ENCODE measurements around the gene HSD17B14. TPM values are rescaled to one million over a fixed set of nuclear protein-coding genes. Genes with fewer than 3 reads are reported as not detected.

Gene HSD17B14
- total and polyA plus RNA-seq, 2 of the 13 experiments (the other 11 are each of a cell fraction or from before 2014, with no cell fraction given) = 0.58 to 1.2 TPM

- peak; percentile 58 for DNase-seq (ENCODE audit: low spot score)
- 45% methylated on average over 2 of the region's 2 CpGs for WGBS (ENCODE audit: low lambda C conversion rate)
- Histone ChIP-seq H4K20me1 (ENCODE audit: insufficient read depth, low read length) (no peaks in the 10 kb centered on the region), H3K9me3 (ENCODE audit: low read length) (no peaks in the 10 kb centered on the region), H2AFZ (ENCODE audit: low read length) (no peak overlapping the region), H3K4me1 (ENCODE audit: insufficient read depth, low read length) (peaks cover 6% of the 10 kb centered on the region), H3K4me2 (ENCODE audit: low read depth, low read length) (no peak overlapping the region), H3K4me3 (replicated peaks in 1 of 3; ENCODE audit: insufficient read depth in 1 of 3, low read depth in 2 of 3, low read length in 3 of 3) (no peak overlapping the region), H3K9ac (ENCODE audit: insufficient read depth, low read depth, low read length) (no peak overlapping the region), H3K36me3 (replicated peaks in 1 of 2; ENCODE audit: control insufficient read depth in 1 of 2, insufficient read depth in 2 of 2, low read length in 2 of 2) (peaks cover 0 to 5% of the 10 kb centered on the region in 2 experiments; a peak in 2 of 5 replicates), H3K27ac (ENCODE audit: extremely low read length, insufficient read depth, low read length) (no peak overlapping the region), H3K79me2 (ENCODE audit: insufficient read depth, low read length) (no peaks in the 10 kb centered on the region), H3K27me3 (ENCODE audit: control insufficient read depth in 1 of 2, insufficient read depth in 2 of 2, low read length in 2 of 2) (no peaks in the 10 kb centered on the region)
- in situ Hi-C loops (cut with HindIII; ENCODE audit: extremely low pct_ligation_motif_present, low pct_unique_long_range_greater_than_20kb) = loop anchor here (5.0 kb wide), 1 partner anchor 195 kb away; the partner anchor contains the start of gene CA11
- ATAC-seq = peak; percentile 64
- intact Hi-C loops (cut with micrococcal nuclease; ENCODE audit: unreplicated experiment) = loop anchor here (1.0 kb wide), 1 partner anchor 54 kb away; no protein-coding TSS in a partner anchor
- FAIRE-seq = peak; percentile 78
- no TSS peak for BruUV-seq (replicated peaks)
- CTCF ChIA-PET (ENCODE audit: low intra/inter-chr PET ratio, low total read pairs) = interaction anchor here (1.2 to 2.5 kb wide), 3 partner anchors 47 to 55 kb away, joined by 3 to 31 read pairs (median 4); no protein-coding TSS in a partner anchor
- POLR2A ChIA-PET = interaction anchor here (0.6 to 2.1 kb wide), 8 partner anchors 14 to 151 kb away, joined by 3 to 9 read pairs (median 4); partner anchors contain the start of genes PPP1R15A and RUVBL2
- TF ChIP-seq ZNF143 (CRISPR knock-in tag; IDR thresholded peaks at IDR 0.05) = peak; percentile 19; the same call in 1 of the 2 replicates
- TF ChIP-seq RAD21 (CRISPR knock-in tag; IDR thresholded peaks at IDR 0.05) = peak; percentile 56; the same call in 1 of the 2 replicates
- TF ChIP-seq STAG1 (CRISPR knock-in tag; IDR thresholded peaks at IDR 0.05) = peak; percentile 77
- no peak for TF ChIP-seq ZBTB10 (CRISPR knock-in tag; IDR thresholded peaks at IDR 0.05; ENCODE audit: borderline replicate concordance)
- 0 out of 2 replicates have a peak, but pooled peaks have one; percentile 15 for TF ChIP-seq HNF1B (CRISPR knock-in tag; IDR thresholded peaks at IDR 0.05)
- no peak for TF ChIP-seq MED1 (CRISPR knock-in tag; IDR thresholded peaks at IDR 0.05)
- no peak for TF ChIP-seq PRDM15 (CRISPR knock-in tag; IDR thresholded peaks at IDR 0.05)
- TF ChIP-seq ZBTB7B (CRISPR knock-in tag; IDR thresholded peaks at IDR 0.05) = peak; percentile 32; the same call in 1 of the 2 replicates
- TF ChIP-seq THAP11 (CRISPR knock-in tag; IDR thresholded peaks at IDR 0.05) = peak; percentile 51
- TF ChIP-seq SMC3 (IDR thresholded peaks at IDR 0.05; ENCODE audit: low read length) = peak; percentile 85
- no peak for TF ChIP-seq GATAD2A (CRISPR knock-in tag; IDR thresholded peaks at IDR 0.05)
- peak; percentile 85 for TF ChIP-seq CTCF (CRISPR knock-in tag; IDR thresholded peaks at IDR 0.05)
- no peak for TF ChIP-seq NBN (conservative IDR thresholded peaks at IDR 0.05)
- no peak for TF ChIP-seq CHCHD3 (CRISPR knock-in tag; IDR thresholded peaks at IDR 0.05)
- TF ChIP-seq ZNF607 (CRISPR knock-in tag; IDR thresholded peaks at IDR 0.05; ENCODE audit: borderline replicate concordance) = no peak
- no peak for TF ChIP-seq ZNF7 (CRISPR knock-in tag; IDR thresholded peaks at IDR 0.05)
These were observed 6.5 kb upstream of the HSD17B14 start for GRCh38 chr19:48842789-48843162.

Measured in HepG2 (cell line).